GM19328 (cell line): ENCODE data around the gene TATDN2.

ENCODE experiments used
- ATAC-seq: cut with Tn5 transposase; IDR thresholded peaks from one replicate; pipeline ENCODE4 v1.9.1; 2021; ENCODE audit warnings: mild to moderate bottlenecking, moderate library complexity; ENCODE audit not compliant: unreplicated experiment

The TATDN2 gene

GRCh38 chr3:10248184-10248983, at the start of gene TATDN2:
TATDN2 (plus strand) TSS chr3:10248459; CDS start chr3:10249201, 742 bp downstream.
- ATAC-seq: peak; percentile 97

- peak; percentile 52 for ATAC-seq
These were observed 49.3 kb upstream of the TATDN2 start for GRCh38 chr3:10198761-10199649.

GRCh38 chr3:10204921-10205320, 43.3 kb upstream of the TATDN2 start:
- ATAC-seq: no peak

GRCh38 chr3:10205451-10206165, 42.7 kb upstream of the TATDN2 start:
- ATAC-seq: no peak

GRCh38 chr3:10206166-10206511, 42.1 kb upstream of the TATDN2 start:
- ATAC-seq: no peak

- no peak for ATAC-seq
These were observed 35.0 kb upstream of the TATDN2 start for GRCh38 chr3:10213156-10213792.

GRCh38 chr3:10215578-10216368, 32.5 kb upstream of the TATDN2 start:
- no peak for ATAC-seq

GRCh38 chr3:10217359-10217758, 30.9 kb upstream of the TATDN2 start:
- ATAC-seq: no peak

GRCh38 chr3:10219737-10220136, 28.5 kb upstream of the TATDN2 start:
- ATAC-seq: no peak

- no peak for ATAC-seq
These were observed 24.3 kb upstream of the TATDN2 start for GRCh38 chr3:10223676-10224639.

GRCh38 chr3:10224794-10225665, 23.2 kb upstream of the TATDN2 start:
- ATAC-seq: peak; percentile 38

- no peak for ATAC-seq
These were observed 22.0 kb upstream of the TATDN2 start for GRCh38 chr3:10226293-10226692.

- no peak for ATAC-seq
These were observed 19.9 kb upstream of the TATDN2 start for GRCh38 chr3:10228248-10228950.

GRCh38 chr3:10229576-10229975, 18.7 kb upstream of the TATDN2 start:
- no peak for ATAC-seq

GRCh38 chr3:10232137-10232536, 16.1 kb upstream of the TATDN2 start:
- ATAC-seq: no peak

GRCh38 chr3:10233988-10234387, 14.3 kb upstream of the TATDN2 start:
- no peak for ATAC-seq

GRCh38 chr3:10234526-10235230, 13.6 kb upstream of the TATDN2 start:
- no peak for ATAC-seq
